Spleen (tissue), 7 donors: ENCODE data around the gene ATG5.

Experiments used
- POLR2A ChIP-seq, 3 donors: fragments of 450-650 bp; IDR thresholded peaks; one replicate each; pipeline ENCODE4 v1.5.1; 2017; ENCODE audit warnings: antibody characterized with exemption in 3 of 3, mild to moderate bottlenecking in 1 of 3
- TF ChIP-seq, protein P1 (sequence below), 11 experiments: fragments of 200-600 bp in 7 of 11; fragments of 450-650 bp in 4 of 11; sonication (generic) in 4 of 11; IDR thresholded peaks in 8 of 11; conservative IDR thresholded peaks in 3 of 11; 1 replicate in 7 of 11; 2 replicates in 4 of 11; pipeline versions ENCODE4 v1.4.0 to v1.8.0; 2016 to 2021; ENCODE audit warnings: antibody characterized with exemption in 11 of 11, inconsistent platforms in 4 of 11, mild to moderate bottlenecking in 1 of 11
- donor health status: DM: no; HTN: no; CAD: no; lungs with moderate emphysema.
- donor health status: DM: no; HTN: no; CAD: no.
- donor health status: DM: no; HTN: no; CAD: no.

DNA sequence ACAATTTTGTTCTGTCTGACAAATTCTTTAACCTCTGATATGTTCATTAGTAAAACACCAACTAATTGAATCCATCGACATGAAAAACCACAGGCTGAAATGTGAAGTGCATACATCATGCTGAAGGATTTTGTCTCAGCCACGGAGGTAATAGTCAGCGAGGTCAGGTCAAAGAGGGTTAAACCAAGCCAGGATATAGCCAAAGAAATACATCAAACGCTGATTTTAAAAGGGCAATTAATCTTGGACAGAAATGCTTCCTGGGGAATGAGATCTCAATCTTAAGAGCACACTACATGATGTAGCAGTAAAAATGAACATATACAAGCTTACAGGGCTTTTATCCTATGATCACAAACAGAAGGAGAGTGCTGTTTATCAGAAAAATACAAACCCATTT, 132.7 kb downstream of the ATG5 start:
- no peak for TF ChIP-seq POLR2A (IDR thresholded peaks at IDR 0.05)
- TF ChIP-seq, protein P1, sequence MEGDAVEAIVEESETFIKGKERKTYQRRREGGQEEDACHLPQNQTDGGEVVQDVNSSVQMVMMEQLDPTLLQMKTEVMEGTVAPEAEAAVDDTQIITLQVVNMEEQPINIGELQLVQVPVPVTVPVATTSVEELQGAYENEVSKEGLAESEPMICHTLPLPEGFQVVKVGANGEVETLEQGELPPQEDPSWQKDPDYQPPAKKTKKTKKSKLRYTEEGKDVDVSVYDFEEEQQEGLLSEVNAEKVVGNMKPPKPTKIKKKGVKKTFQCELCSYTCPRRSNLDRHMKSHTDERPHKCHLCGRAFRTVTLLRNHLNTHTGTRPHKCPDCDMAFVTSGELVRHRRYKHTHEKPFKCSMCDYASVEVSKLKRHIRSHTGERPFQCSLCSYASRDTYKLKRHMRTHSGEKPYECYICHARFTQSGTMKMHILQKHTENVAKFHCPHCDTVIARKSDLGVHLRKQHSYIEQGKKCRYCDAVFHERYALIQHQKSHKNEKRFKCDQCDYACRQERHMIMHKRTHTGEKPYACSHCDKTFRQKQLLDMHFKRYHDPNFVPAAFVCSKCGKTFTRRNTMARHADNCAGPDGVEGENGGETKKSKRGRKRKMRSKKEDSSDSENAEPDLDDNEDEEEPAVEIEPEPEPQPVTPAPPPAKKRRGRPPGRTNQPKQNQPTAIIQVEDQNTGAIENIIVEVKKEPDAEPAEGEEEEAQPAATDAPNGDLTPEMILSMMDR (IDR thresholded peaks at IDR 0.05 in 8 of 11, conservative IDR thresholded peaks at IDR 0.05 in 3 of 11) = no peak
